Neural progenitor cell (in vitro differentiated cells): Measurements from ENCODE around the gene AXL. TPM values are rescaled to one million over a fixed set of nuclear protein-coding genes. Genes with fewer than 3 reads are reported as not detected.

Experiments
- DNase-seq: peaks from one replicate; pipeline ENCODE4 v3.0.0-alpha.2; 2016; ENCODE audit warnings: low spot score
- H2AFZ ChIP-seq: fragments of 200-600 bp; sonication (generic); replicated peaks from 2 replicates; pipeline ENCODE4 v1.6.1; 2016; ENCODE audit warnings: antibody characterized with exemption
- H3F3A ChIP-seq: fragments of 200-600 bp; sonication (generic); 2 replicates; pipeline ENCODE4 v1.6.1; 2016; ENCODE audit warnings: antibody characterized with exemption, low read depth
- H3K27ac ChIP-seq: fragments of 200-600 bp; sonication (generic); 2 replicates; pipeline ENCODE4 v1.5.1; 2016; ENCODE audit warnings: mild to moderate bottlenecking
- H3K27me3 ChIP-seq: fragments of 200-600 bp; sonication (generic); 2 replicates; pipeline ENCODE4 v1.6.1; 2016; ENCODE audit warnings: mild to moderate bottlenecking, moderate library complexity
- H3K36me3 ChIP-seq: fragments of 200-600 bp; sonication (generic); 2 replicates; pipeline ENCODE4 v1.5.1; 2016
- H3K4me1 ChIP-seq: fragments of 200-600 bp; sonication (generic); 2 replicates; pipeline ENCODE4 v1.6.1; 2016; ENCODE audit warnings: mixed run types
- H3K4me2 ChIP-seq: fragments of 200-600 bp; sonication (generic); 2 replicates; pipeline ENCODE4 v1.6.1; 2016
- H3K4me3 ChIP-seq: fragments of 200-600 bp; sonication (generic); 2 replicates; pipeline ENCODE4 v1.5.1; 2016
- H3K79me2 ChIP-seq: fragments of 200-600 bp; sonication (generic); 2 replicates; pipeline ENCODE4 v1.6.1; 2016; ENCODE audit warnings: low read depth
- H3K9ac ChIP-seq: fragments of 200-600 bp; sonication (generic); 2 replicates; pipeline ENCODE4 v1.6.1; 2016
- H3K9me3 ChIP-seq: fragments of 200-600 bp; sonication (generic); 2 replicates; pipeline ENCODE4 v1.5.1; 2016; ENCODE audit warnings: low read depth
- H4K20me1 ChIP-seq: fragments of 200-600 bp; sonication (generic); 2 replicates; pipeline ENCODE4 v1.6.1; 2016; ENCODE audit warnings: low read depth
- H3K27ac Mint-ChIP-seq: 3 replicates; pipeline ENCODE4 v1.8.0; 2021; ENCODE audit warnings: mixed read lengths
- H3K27me3 Mint-ChIP-seq: 2 replicates; pipeline ENCODE4 v1.8.0; 2022; ENCODE audit warnings: low read depth, mild to moderate bottlenecking, inconsistent platforms, moderate library complexity, mixed read lengths; ENCODE audit not compliant: insufficient read depth
- H3K36me3 Mint-ChIP-seq: 3 replicates; pipeline ENCODE4 v1.8.0; 2021; ENCODE audit warnings: mixed read lengths
- H3K4me1 Mint-ChIP-seq: 3 replicates; pipeline ENCODE4 v1.8.0; 2021; ENCODE audit warnings: mixed read lengths
- H3K4me3 Mint-ChIP-seq: 3 replicates; pipeline ENCODE4 v1.8.0; 2021; ENCODE audit warnings: mild to moderate bottlenecking, moderate library complexity, mixed read lengths
- H3K9me3 Mint-ChIP-seq: 3 replicates; pipeline ENCODE4 v1.8.0; 2020; ENCODE audit warnings: mixed read lengths
- CTCF ChIP-seq: fragments of 200-600 bp; sonication (generic); IDR thresholded peaks from 2 replicates; pipeline ENCODE4 v1.5.1; 2017; ENCODE audit warnings: antibody characterized with exemption, mild to moderate bottlenecking
- EZH2 ChIP-seq: fragments of 200-600 bp; sonication (generic); IDR thresholded peaks from 2 replicates; pipeline ENCODE4 v1.6.1; 2017; ENCODE audit warnings: antibody characterized with exemption, mild to moderate bottlenecking, moderate library complexity
- EZH2phosphoT487 ChIP-seq: fragments of 200-600 bp; sonication (generic); IDR thresholded peaks from 2 replicates; pipeline ENCODE4 v1.6.1; 2017; ENCODE audit warnings: antibody characterized with exemption
- total RNA-seq: library from RNA; depleted of rRNA; stranded (reverse); fragments of >200 nt; gene quantifications from 2 replicates; pipeline ENCODE4 v1.2.3, GENCODE V29; 2015; ENCODE audit warnings: low replicate concordance

AXL gene
- total RNA-seq, 1 donor from 2014 or later: 24.7 TPM

GRCh38 chr19:41269571-41269970 lies 50.5 kb downstream of the AXL start:
- DNase-seq: no peak
- no peak for TF ChIP-seq CTCF
- no peak for TF ChIP-seq EZH2phosphoT487
- TF ChIP-seq EZH2: no peak
- Mint-ChIP-seq H3K4me1 (peaks cover 18% of the 10 kb centered on the region), H3K4me3 (no peak overlapping the region), H3K9me3 (no peaks in the 10 kb centered on the region), H3K36me3 (peaks cover 23% of the 10 kb centered on the region), H3K27me3 (peaks cover 8% of the 10 kb centered on the region), H3K27ac (no peak overlapping the region)
- H4K20me1 ChIP-seq: peaks cover 65% of the 10 kb centered on the region
- no peak overlapping the region for H3K9ac ChIP-seq
- no peak overlapping the region for H2AFZ ChIP-seq
- no peak overlapping the region for H3K4me2 ChIP-seq
- H3K79me2 ChIP-seq: peaks cover 65% of the 10 kb centered on the region
- no peaks in the 10 kb centered on the region for H3K27me3 ChIP-seq
- H3F3A ChIP-seq: peaks cover 15% of the 10 kb centered on the region
- no peak overlapping the region for H3K4me3 ChIP-seq
- peaks cover 16% of the 10 kb centered on the region for H3K4me1 ChIP-seq
- no peak overlapping the region for H3K27ac ChIP-seq
- no peaks in the 10 kb centered on the region for H3K9me3 ChIP-seq
- peaks cover 31% of the 10 kb centered on the region for H3K36me3 ChIP-seq

- no peaks in the 10 kb centered on the region for H3K9me3 ChIP-seq
- Mint-ChIP-seq H3K4me1 (no peaks in the 10 kb centered on the region), H3K9me3 (no peaks in the 10 kb centered on the region), H3K27ac (no peak overlapping the region), H3K36me3 (peaks cover 34% of the 10 kb centered on the region), H3K4me3 (no peak overlapping the region), H3K27me3 (no peaks in the 10 kb centered on the region)
- peaks cover 48% of the 10 kb centered on the region for H4K20me1 ChIP-seq
- H3F3A ChIP-seq: peaks cover 6% of the 10 kb centered on the region
- peaks cover 38% of the 10 kb centered on the region for H3K36me3 ChIP-seq
- H3K9ac ChIP-seq: no peak overlapping the region
- DNase-seq: no peak
- H3K79me2 ChIP-seq: peaks cover 35% of the 10 kb centered on the region
- H2AFZ ChIP-seq: no peak overlapping the region
- H3K4me3 ChIP-seq: no peak overlapping the region
- no peaks in the 10 kb centered on the region for H3K4me1 ChIP-seq
- no peaks in the 10 kb centered on the region for H3K27me3 ChIP-seq
- H3K4me2 ChIP-seq: no peak overlapping the region
- H3K27ac ChIP-seq: no peak overlapping the region
- TF ChIP-seq CTCF (no peak), EZH2 (no peak), EZH2phosphoT487 (no peak)
Observed at GRCh38 chr19:41273076-41273475, 54.1 kb downstream of the AXL start.

- no peaks in the 10 kb centered on the region for H3K9me3 ChIP-seq
- H3K27ac Mint-ChIP-seq: no peak overlapping the region
- peaks cover 36% of the 10 kb centered on the region for H3K36me3 ChIP-seq
- H4K20me1 ChIP-seq: peaks cover 47% of the 10 kb centered on the region
- peaks cover 42% of the 10 kb centered on the region for H3K36me3 Mint-ChIP-seq
- H3K4me1 ChIP-seq: no peaks in the 10 kb centered on the region
- no peak overlapping the region for H3K4me3 Mint-ChIP-seq
- H3K4me3 ChIP-seq: no peak overlapping the region
- no peaks in the 10 kb centered on the region for H3K4me1 Mint-ChIP-seq
- H2AFZ ChIP-seq: no peak overlapping the region
- no peak for DNase-seq
- peaks cover 6% of the 10 kb centered on the region for H3F3A ChIP-seq
- no peaks in the 10 kb centered on the region for H3K27me3 ChIP-seq
- no peak overlapping the region for H3K4me2 ChIP-seq
- H3K79me2 ChIP-seq: peaks cover 18% of the 10 kb centered on the region
- no peaks in the 10 kb centered on the region for H3K27me3 Mint-ChIP-seq
- TF ChIP-seq EZH2 (no peak), CTCF (no peak), EZH2phosphoT487 (no peak)
- no peak overlapping the region for H3K9ac ChIP-seq
- no peak overlapping the region for H3K27ac ChIP-seq
- H3K9me3 Mint-ChIP-seq: no peaks in the 10 kb centered on the region
Observed at GRCh38 chr19:41274802-41275201, 55.8 kb downstream of the AXL start.
